NB4 (cell line): Measurements from ENCODE around the gene PPP4C.
A peak's percentile ranks its signal among the peaks of the same experiment; 100 is the strongest.

ENCODE experiments used
- DNase-seq: peaks from one replicate; pipeline ENCODE4 v3.0.0; 2010; ENCODE audit warnings: low read depth
- H3K4me3 ChIP-seq: one replicate; pipeline ENCODE4 v1.5.1; 2011; ENCODE audit warnings: mild to moderate bottlenecking, low read depth, low read length, moderate library complexity
- CTCF ChIP-seq: IDR thresholded peaks from one replicate; pipeline ENCODE4 v1.5.1; 2012; ENCODE audit warnings: low read depth, low read length
- MAX ChIP-seq: IDR thresholded peaks from 2 replicates; pipeline ENCODE4 v1.6.1; 2011; ENCODE audit warnings: low read depth, low read length
- MYC ChIP-seq: IDR thresholded peaks from 2 replicates; pipeline ENCODE4 v1.6.1; 2011; ENCODE audit warnings: low read depth, low read length
- POLR2A ChIP-seq: IDR thresholded peaks from 2 replicates; pipeline ENCODE4 v1.6.1; 2011; ENCODE audit warnings: mild to moderate bottlenecking; ENCODE audit not compliant: insufficient read length; ENCODE audit errors: extremely low read depth

Gene PPP4C

GRCh38 chr16:30090610-30091331, 15.0 kb downstream of the PPP4C start:
- no peak for DNase-seq

GRCh38 chr16:30091474-30092372, 15.9 kb downstream of the PPP4C start, which contains the start of gene TBX6:
Gene TBX6 (minus strand): TSS chr16:30091924. CDS start chr16:30091193, 731 bp downstream.
- TF ChIP-seq CTCF: peak; percentile 61
- peak; percentile 66 for TF ChIP-seq POLR2A
- TF ChIP-seq MAX: peak; percentile 76
- TF ChIP-seq MYC: peak; percentile 90
- H3K4me3 ChIP-seq: peak within 1 kb of the TSS; percentile 83
- peak; percentile 97 for DNase-seq

More at GRCh38 chr16:30090610-30091331, 15.0 kb downstream of the PPP4C start:
- no peak for TF ChIP-seq CTCF
- no peak for TF ChIP-seq MYC
- no peak for TF ChIP-seq POLR2A
- TF ChIP-seq MAX: no peak
- no peak overlapping the region for H3K4me3 ChIP-seq

- peak overlapping the region; percentile 83 for H3K4me3 ChIP-seq
- TF ChIP-seq MAX (peak; percentile 94), CTCF (peak; percentile 80), POLR2A (peak; percentile 7), MYC (peak; percentile 94)
- peak; percentile 97 for DNase-seq
These were observed 16.7 kb downstream of the PPP4C start for GRCh38 chr16:30092373-30093010.

GRCh38 chr16:30094541-30095165, 18.9 kb downstream of the PPP4C start:
- no peak for DNase-seq
- no peak overlapping the region for H3K4me3 ChIP-seq
- TF ChIP-seq MYC (no peak), MAX (no peak), POLR2A (no peak), CTCF (no peak)
